Measurements from ENCODE around the gene ALG9. TPM values are rescaled to one million over a fixed set of nuclear protein-coding genes. Genes with fewer than 3 reads are reported as not detected.

The ALG9 gene
- total RNA-seq, 4 donors from 2014 or later, result 26.2 to 74.3 (median 31.4) TPM

- TF ChIP-seq POLR2A (IDR thresholded peaks at IDR 0.05) (no peak), POLR2AphosphoS5 (IDR thresholded peaks at IDR 0.05) (no peak), EP300 (IDR thresholded peaks at IDR 0.05) (no peak), CTCF (IDR thresholded peaks at IDR 0.05) (no peak)
- no peaks in the 10 kb centered on the region for H3K4me1 ChIP-seq
- no peaks in the 10 kb centered on the region for H3K27me3 ChIP-seq
- 66% methylated on average over 5 of the region's 5 CpGs for WGBS
- no peak for DNase-seq (ENCODE audit: low spot score in 2 of 2)
- no peak overlapping the region for H3K27ac ChIP-seq
- no peaks in the 10 kb centered on the region for H3K9me3 ChIP-seq
- peaks cover 22% of the 10 kb centered on the region for H3K36me3 ChIP-seq
- no peak overlapping the region for H3K4me3 ChIP-seq
Measured at GRCh38 chr11:111782109-111782741, 89.2 kb downstream of the ALG9 start.

DNA sequence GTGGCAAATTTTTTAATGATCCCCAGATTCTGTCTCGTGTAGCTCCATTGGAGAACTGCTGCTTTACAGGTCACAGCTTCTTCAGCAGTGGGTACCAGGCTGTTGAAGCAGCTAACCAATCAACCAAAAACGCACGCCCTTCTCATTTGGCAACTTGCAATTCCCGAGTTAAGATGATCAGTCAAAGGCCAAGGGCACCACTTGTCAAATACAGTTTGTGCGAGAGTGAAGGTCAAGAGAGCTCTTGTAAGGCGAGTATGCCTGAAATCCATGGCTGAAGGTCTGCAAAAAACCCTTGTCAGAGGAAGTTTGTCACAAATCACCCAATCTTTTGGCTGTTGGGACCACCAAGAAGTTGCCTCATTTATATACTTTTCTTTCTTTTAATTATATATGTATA is 92.3 kb downstream of the ALG9 start:
- Histone ChIP-seq H3K27me3 (no peaks in the 10 kb centered on the region), H3K4me1 (peaks cover 2% of the 10 kb centered on the region), H3K9me3 (no peaks in the 10 kb centered on the region), H3K27ac (no peak overlapping the region), H3K4me3 (no peak overlapping the region), H3K36me3 (peaks cover under 1% of the 10 kb centered on the region)
- no peak for TF ChIP-seq POLR2AphosphoS5 (IDR thresholded peaks at IDR 0.05)
- no peak for TF ChIP-seq POLR2A (IDR thresholded peaks at IDR 0.05)
- TF ChIP-seq EP300 (IDR thresholded peaks at IDR 0.05), result no peak
- TF ChIP-seq CTCF (IDR thresholded peaks at IDR 0.05), result no peak
- WGBS, result 93% methylated on average over 6 of the region's 6 CpGs
- DNase-seq (ENCODE audit: low spot score in 2 of 2), result no peak

DNA sequence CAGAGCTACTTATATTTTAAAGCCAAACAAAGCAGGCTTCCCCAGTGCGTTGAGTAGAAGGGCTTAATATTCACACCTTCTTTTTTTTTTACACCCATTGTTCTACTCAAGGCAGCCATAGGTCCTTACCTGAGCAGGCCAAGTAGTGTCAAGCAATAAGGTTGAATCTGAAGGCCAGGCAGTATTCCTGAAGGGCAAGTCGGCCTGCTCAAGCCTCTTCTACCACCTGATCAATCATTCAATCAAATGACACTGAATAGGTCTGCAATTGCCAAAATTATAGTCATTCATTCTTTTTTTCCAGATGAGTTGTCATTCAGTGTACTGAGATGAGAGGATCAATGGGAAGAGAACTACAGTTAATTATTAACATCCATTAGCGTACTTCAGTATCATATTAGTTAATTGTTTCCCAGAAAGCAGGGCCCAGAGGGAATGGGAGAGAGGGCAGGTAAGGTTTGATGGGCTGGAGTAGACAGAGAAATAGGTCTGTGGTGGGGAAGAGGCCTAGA is 93.3 kb downstream of the ALG9 start:
- 87% methylated on average over 3 of the region's 3 CpGs for WGBS
- Histone ChIP-seq H3K4me1 (peaks cover 2% of the 10 kb centered on the region), H3K27me3 (no peaks in the 10 kb centered on the region)

GRCh38 chr11:111777094-111778046 is 94.0 kb downstream of the ALG9 start:
- TF ChIP-seq EP300 (IDR thresholded peaks at IDR 0.05), result no peak
- peak in 1 of 3 donors; percentile 18 for TF ChIP-seq POLR2AphosphoS5 (IDR thresholded peaks at IDR 0.05)
- peak; percentile 61 to 84 for TF ChIP-seq CTCF (IDR thresholded peaks at IDR 0.05)
- TF ChIP-seq POLR2A (IDR thresholded peaks at IDR 0.05), result no peak
- Histone ChIP-seq H3K4me3 (no peak overlapping the region), H3K36me3 (no peaks in the 10 kb centered on the region), H3K4me1 (peaks cover 2% of the 10 kb centered on the region), H3K27ac (no peak overlapping the region), H3K9me3 (no peaks in the 10 kb centered on the region), H3K27me3 (no peaks in the 10 kb centered on the region)
- DNase-seq (ENCODE audit: low spot score in 2 of 2), result no peak
- WGBS, result 72% methylated on average over 4 of the region's 4 CpGs

More for the DNA sequence above, 93.3 kb downstream of the ALG9 start:
- TF ChIP-seq POLR2AphosphoS5 (IDR thresholded peaks at IDR 0.05), result no peak
- TF ChIP-seq EP300 (IDR thresholded peaks at IDR 0.05), result no peak
- no peak for TF ChIP-seq CTCF (IDR thresholded peaks at IDR 0.05)
- TF ChIP-seq POLR2A (IDR thresholded peaks at IDR 0.05), result no peak
- DNase-seq (ENCODE audit: low spot score in 2 of 2), result no peak
- Histone ChIP-seq H3K4me3 (no peak overlapping the region), H3K9me3 (no peaks in the 10 kb centered on the region), H3K27ac (no peak overlapping the region), H3K36me3 (no peaks in the 10 kb centered on the region)
